SK-N-SH treated with all-trans-retinoic acid at 6 μM for 48 hours (cell line): Measurements from ENCODE around the gene TANC1.

Source experiments
- ATAC-seq: fragments of 200-7000 bp; cut with Tn5 transposase; 3 replicates; pipeline ENCODE4 v1.9.1; 2020; ENCODE audit warnings: mild to moderate bottlenecking, moderate library complexity
- ARNTL ChIP-seq: fragments of 450-650 bp; formaldehyde crosslinking; IDR thresholded peaks from 2 replicates; pipeline ENCODE4 v1.5.0; 2020; ENCODE audit warnings: low read depth, mild to moderate bottlenecking, moderate library complexity, borderline replicate concordance
- BACH2 ChIP-seq: fragments of 250-450 bp; sonication (Bioruptor Pico); IDR thresholded peaks from 2 replicates; pipeline ENCODE4 v1.9.0; 2021; ENCODE audit warnings: mild to moderate bottlenecking, borderline replicate concordance
- CREB5 ChIP-seq: fragments of 250-450 bp; sonication (Bioruptor Pico); IDR thresholded peaks from 2 replicates; pipeline ENCODE4 v1.5.1; 2020; ENCODE audit warnings: low read depth, mild to moderate bottlenecking, moderate library complexity
- CSDC2 ChIP-seq: fragments of 250-450 bp; sonication (Bioruptor Pico); IDR thresholded peaks from 2 replicates; pipeline ENCODE4 v1.5.0; 2020; ENCODE audit warnings: mild to moderate bottlenecking, moderate library complexity
- CSRNP3 ChIP-seq: fragments of 250-450 bp; sonication (Bioruptor Pico); IDR thresholded peaks from 2 replicates; pipeline ENCODE4 v1.5.1; 2021; ENCODE audit warnings: mild to moderate bottlenecking, moderate library complexity
- ESRRG ChIP-seq: fragments of 250-450 bp; sonication (Bioruptor Pico); IDR thresholded peaks from 2 replicates; pipeline ENCODE4 v1.6.1; 2021; ENCODE audit warnings: mild to moderate bottlenecking
- GLIS3 ChIP-seq: fragments of 250-450 bp; sonication (Bioruptor Pico); IDR thresholded peaks from 2 replicates; pipeline ENCODE4 v1.5.0; 2020; ENCODE audit warnings: mild to moderate bottlenecking, moderate library complexity
- ISL1 ChIP-seq: fragments of 250-450 bp; sonication (Bioruptor Pico); IDR thresholded peaks from 2 replicates; pipeline ENCODE4 v2.1.2; 2022; ENCODE audit warnings: mild to moderate bottlenecking, moderate library complexity
- OSR1 ChIP-seq: fragments of 250-450 bp; sonication (Bioruptor Pico); IDR thresholded peaks from 2 replicates; pipeline ENCODE4 v1.8.0; 2022; ENCODE audit warnings: moderate library complexity, mild to moderate bottlenecking, inconsistent platforms
- POU6F1 ChIP-seq: fragments of 250-450 bp; sonication (Bioruptor Pico); IDR thresholded peaks from 2 replicates; pipeline ENCODE4 v1.8.0; 2021; ENCODE audit warnings: low read depth, mild to moderate bottlenecking, moderate library complexity, borderline replicate concordance
- PPARA ChIP-seq: fragments of 250-450 bp; sonication (Bioruptor Pico); IDR thresholded peaks from 2 replicates; pipeline ENCODE4 v1.5.0; 2020; ENCODE audit warnings: mild to moderate bottlenecking, borderline replicate concordance
- RARB ChIP-seq: fragments of 250-450 bp; sonication (Bioruptor Pico); IDR thresholded peaks from 2 replicates; pipeline ENCODE4 v1.8.0; 2021; ENCODE audit warnings: mild to moderate bottlenecking, moderate library complexity
- SNAI2 ChIP-seq: fragments of 250-450 bp; sonication (Bioruptor Pico); IDR thresholded peaks from 2 replicates; pipeline ENCODE4 v1.5.0; 2020; ENCODE audit warnings: mild to moderate bottlenecking, moderate library complexity
- TCF4 ChIP-seq: fragments of 250-450 bp; sonication (Bioruptor Pico); IDR thresholded peaks from 2 replicates; pipeline ENCODE4 v1.8.0; 2021; ENCODE audit warnings: mild to moderate bottlenecking, moderate library complexity, borderline replicate concordance
- TOX ChIP-seq: fragments of 250-450 bp; sonication (Bioruptor Pico); IDR thresholded peaks from 2 replicates; pipeline ENCODE4 v1.8.0; 2021; ENCODE audit warnings: mild to moderate bottlenecking, moderate library complexity, borderline replicate concordance
- TSHZ2 ChIP-seq: fragments of 250-450 bp; sonication (Bioruptor Pico); IDR thresholded peaks from 2 replicates; pipeline ENCODE4 v1.5.0; 2020; ENCODE audit warnings: mild to moderate bottlenecking, moderate library complexity
- ZC3H10 ChIP-seq: fragments of 250-450 bp; sonication (Bioruptor Pico); IDR thresholded peaks from 2 replicates; pipeline ENCODE4 v1.5.1; 2021; ENCODE audit warnings: mild to moderate bottlenecking, moderate library complexity
- ZFP3 ChIP-seq: fragments of 250-450 bp; sonication (Bioruptor Pico); IDR thresholded peaks from 2 replicates; pipeline ENCODE4 v1.5.0; 2020; ENCODE audit warnings: mild to moderate bottlenecking, moderate library complexity
- ZFP30 ChIP-seq: fragments of 450-650 bp; formaldehyde crosslinking; IDR thresholded peaks from 2 replicates; pipeline ENCODE4 v1.5.0; 2022; ENCODE audit warnings: mild to moderate bottlenecking, moderate library complexity
- ZNF565 ChIP-seq: fragments of 450-650 bp; formaldehyde crosslinking; conservative IDR thresholded peaks from 2 replicates; pipeline ENCODE4 v1.5.0; 2020; ENCODE audit warnings: low read depth, mild to moderate bottlenecking, moderate library complexity
- ZNF70 ChIP-seq: fragments of 450-650 bp; formaldehyde crosslinking; IDR thresholded peaks from 2 replicates; pipeline ENCODE4 v1.5.0; 2020; ENCODE audit warnings: mild to moderate bottlenecking, moderate library complexity
- ZNF8 ChIP-seq: fragments of 450-650 bp; formaldehyde crosslinking; IDR thresholded peaks from 2 replicates; pipeline ENCODE4 v1.5.0; 2020; ENCODE audit warnings: mild to moderate bottlenecking, moderate library complexity

The TANC1 gene

GRCh38 chr2:159194241-159194640 is 225.8 kb downstream of the TANC1 start:
- TF ChIP-seq TCF4 (CRISPR knock-in tag) (no peak), SNAI2 (CRISPR knock-in tag) (no peak), ZNF565 (CRISPR knock-in tag) (no peak), ZNF70 (no peak), CREB5 (CRISPR knock-in tag) (no peak), TOX (CRISPR knock-in tag) (no peak), CSRNP3 (CRISPR knock-in tag) (no peak), ZNF8 (CRISPR knock-in tag) (no peak), PPARA (CRISPR knock-in tag) (no peak), ESRRG (CRISPR knock-in tag) (no peak), BACH2 (CRISPR knock-in tag) (no peak), TSHZ2 (no peak), ZFP30 (CRISPR knock-in tag) (no peak), ZFP3 (CRISPR knock-in tag) (no peak), ISL1 (no peak), OSR1 (CRISPR knock-in tag) (no peak), CSDC2 (no peak), POU6F1 (CRISPR knock-in tag) (no peak), ARNTL (no peak), ZC3H10 (CRISPR knock-in tag) (no peak)
- ATAC-seq = no peak

- no peak for ATAC-seq
- TF ChIP-seq ZNF8 (CRISPR knock-in tag) (no peak), ZC3H10 (CRISPR knock-in tag) (no peak), TOX (CRISPR knock-in tag) (no peak), ISL1 (no peak), CREB5 (CRISPR knock-in tag) (no peak), RARB (CRISPR knock-in tag) (no peak), ZNF565 (CRISPR knock-in tag) (no peak), BACH2 (CRISPR knock-in tag) (no peak), TCF4 (CRISPR knock-in tag) (no peak), TSHZ2 (no peak), ZFP30 (CRISPR knock-in tag) (no peak), ARNTL (no peak), GLIS3 (no peak), CSRNP3 (CRISPR knock-in tag) (no peak), ESRRG (CRISPR knock-in tag) (no peak), POU6F1 (CRISPR knock-in tag) (no peak), ZNF70 (no peak)
Observed at GRCh38 chr2:159195697-159196096, 227.3 kb downstream of the TANC1 start.
